GM12878 (cell line): ENCODE measurements around the gene DOCK1. TPM values are rescaled to one million over a fixed set of nuclear protein-coding genes. Genes with fewer than 3 reads are reported as not detected.

Experiments used
- ATAC-seq: fragments of 200-7000 bp; cut with Tn5 transposase; 3 replicates; pipeline ENCODE4 v1.9.1; 2020; ENCODE audit warnings: mild to moderate bottlenecking, moderate library complexity
- BruUV-seq: library from RNA; stranded (reverse); fragments of 400-500 nt; replicated peaks from 2 replicates; lab custom pipeline; 2021; lab: Mats Ljungman, UMichigan
- CTCF ChIA-PET: fragments of 300-600 bp; sonication (Branson Sonifier 250); formaldehyde crosslinking; extraction: SDS; loops from one replicate; lab custom pipeline; 2021; ENCODE audit warnings: inconsistent platforms; lab: Yijun Ruan, JAX
- POLR2A ChIA-PET: fragments of 350-600 bp; formaldehyde crosslinking; extraction: SDS; loops from one replicate; lab custom pipeline; 2021; ENCODE audit warnings: inconsistent platforms; lab: Charles Lee
- RAD21 ChIA-PET: fragments of 300-600 bp; sonication (Branson Sonifier 250); formaldehyde crosslinking; loops from one replicate; lab custom pipeline; 2023; ENCODE audit warnings: antibody characterized with exemption; ENCODE audit not compliant: unreplicated experiment; lab: Charles Lee
- SMC1A ChIA-PET: fragments of 300-600 bp; sonication (Branson Sonifier 250); formaldehyde crosslinking; loops from one replicate; lab custom pipeline; 2023; ENCODE audit not compliant: unreplicated experiment, uncharacterized antibody; lab: Charles Lee
- DNase-seq: peaks from one replicate; pipeline ENCODE4 v3.0.0-alpha.2; 2011; ENCODE audit warnings: low read depth, low spot score
- FAIRE-seq: peaks from 3 replicates; lab custom pipeline; 2011; peaks lifted over from hg19 to GRCh38; lab: Jason Lieb, UNC
- H2AFZ ChIP-seq: 2 replicates; pipeline ENCODE4 v1.6.0; 2011; ENCODE audit warnings: low read depth, low read length, control low read depth; ENCODE audit not compliant: control insufficient read depth
- H3K27ac ChIP-seq: 2 replicates; pipeline ENCODE4 v1.5.1; 2011; ENCODE audit warnings: control low read depth; ENCODE audit not compliant: control insufficient read depth, insufficient read depth
- H3K27me3 ChIP-seq, 2 experiments: replicated peaks in 1 of 2; 2 replicates each; pipeline versions ENCODE4 v1.6.0 to v1.6.1; 2011; ENCODE audit warnings: low read length in 1 of 2; ENCODE audit not compliant: control insufficient read depth in 2 of 2, insufficient read depth in 2 of 2
- H3K36me3 ChIP-seq, 2 experiments: 2 replicates each; pipeline ENCODE4 v1.5.1; 2011; ENCODE audit warnings: low read length in 1 of 2; ENCODE audit not compliant: control insufficient read depth in 2 of 2, insufficient read depth in 2 of 2
- H3K4me1 ChIP-seq: 2 replicates; pipeline ENCODE4 v1.6.1; 2011; ENCODE audit warnings: mild to moderate bottlenecking, low read length, moderate library complexity, mixed read lengths; ENCODE audit not compliant: control insufficient read depth, insufficient read depth
- H3K4me2 ChIP-seq: 2 replicates; pipeline ENCODE4 v1.6.0; 2011; ENCODE audit warnings: control low read depth; ENCODE audit not compliant: control insufficient read depth, insufficient read depth
- H3K4me3 ChIP-seq: fragments of 200-600 bp; sonication (generic); 2 replicates; pipeline ENCODE4 v1.5.1; 2016
- H3K79me2 ChIP-seq: 2 replicates; pipeline ENCODE4 v1.6.0; 2011; ENCODE audit warnings: low read length; ENCODE audit not compliant: control insufficient read depth, insufficient read depth
- H3K9ac ChIP-seq: 2 replicates; pipeline ENCODE4 v1.8.0; 2011; ENCODE audit warnings: low read length, control low read depth, mixed read lengths; ENCODE audit not compliant: control insufficient read depth, insufficient read depth
- H3K9me3 ChIP-seq: replicated peaks from 3 replicates; pipeline ENCODE4 v1.5.1; 2011; ENCODE audit warnings: mild to moderate bottlenecking, low read length; ENCODE audit not compliant: control insufficient read depth, insufficient read depth
- H4K20me1 ChIP-seq: 2 replicates; pipeline ENCODE4 v1.6.0; 2011; ENCODE audit not compliant: control insufficient read depth, insufficient read depth
- CHD2 ChIP-seq: IDR thresholded peaks from 2 replicates; pipeline ENCODE4 v1.6.1; 2011; ENCODE audit warnings: low read depth, low read length, improper control_type of control experiment, borderline replicate concordance
- GABPA ChIP-seq: IDR thresholded peaks from 2 replicates; pipeline ENCODE4 v1.6.1; 2014; ENCODE audit warnings: antibody characterized with exemption, low read depth, mild to moderate bottlenecking, inconsistent platforms
- MEF2B ChIP-seq: fragments of 450-650 bp; IDR thresholded peaks from 2 replicates; pipeline ENCODE4 v1.6.1; 2018; ENCODE audit warnings: mild to moderate bottlenecking, moderate library complexity; ENCODE audit not compliant: partially characterized antibody, poor library complexity, severe bottlenecking
- ZSCAN29 ChIP-seq: fragments of 450-650 bp; IDR thresholded peaks from 2 replicates; pipeline ENCODE4 v1.6.1; 2017; ENCODE audit warnings: mild to moderate bottlenecking, moderate library complexity
- WGBS: methylation state at CpG from one replicate; pipeline ENCODE4 v1.1.6; 2016; ENCODE audit warnings: low lambda C conversion rate; ENCODE audit not compliant: insufficient replicate concordance, insufficient coverage; ENCODE audit errors: missing lambda C conversion rate; 5-methylcytosine and 5-hydroxymethylcytosine counted together
- in situ Hi-C: fragments of 300-500 bp; cut with MboI; formaldehyde crosslinking; loops from 9 replicates; pipeline ENCODE4 v1.14.3; 2018; ENCODE audit warnings: mixed read lengths
- intact Hi-C: fragments of 100-400 bp; cut with micrococcal nuclease; formaldehyde crosslinking; loops from one replicate; pipeline ENCODE4 v1.14.2; 2022; ENCODE audit not compliant: unreplicated experiment
- polyA plus RNA-seq, 11 experiments: library from polyadenylated mRNA; depleted of rRNA in 4 of 11; unstranded in 6 of 11; stranded (reverse) in 5 of 11; fragments of >200 nt; fragmentation: Nextera tagmentation in 4 of 11; fragmentation: Illumina TruSeq in 1 of 11; extraction: Ambion mirVana in 4 of 11; extraction: Trizol in 1 of 11; gene quantifications; 1 replicate in 1 of 11; 2 replicates in 10 of 11; pipeline versions ENCODE4 v1.2.1 to v1.2.3, GENCODE V29; 2011 to 2016; ENCODE audit warnings: inconsistent platforms in 2 of 11, missing spikeins in 2 of 11, low read depth in 1 of 11
- total RNA-seq, 4 experiments: library from RNA; depleted of rRNA in 3 of 4; stranded (reverse); fragments of >200 nt in 3 of 4; fragmentation: Illumina TruSeq in 1 of 4; extraction: Trizol in 1 of 4; gene quantifications; 2 replicates each; pipeline versions ENCODE4 v1.2.1 to v1.2.3, GENCODE V29; 2013 to 2021
- TF ChIP-seq, protein P1 (sequence below): fragments of 450-650 bp; IDR thresholded peaks from 2 replicates; pipeline ENCODE4 v1.6.1; 2018; ENCODE audit warnings: borderline replicate concordance, mild to moderate bottlenecking; ENCODE audit not compliant: partially characterized antibody
- TF ChIP-seq, protein P2 (sequence below): IDR thresholded peaks from 2 replicates; pipeline ENCODE4 v1.6.1; 2011; ENCODE audit warnings: low read depth, low read length, improper control_type of control experiment, borderline replicate concordance

Gene DOCK1
- total and polyA plus RNA-seq, 10 of the 15 experiments (the other 5 are each of a cell fraction or from before 2014, with no cell fraction given), result 0.05 to 0.18 TPM; not detected in 8

DNA sequence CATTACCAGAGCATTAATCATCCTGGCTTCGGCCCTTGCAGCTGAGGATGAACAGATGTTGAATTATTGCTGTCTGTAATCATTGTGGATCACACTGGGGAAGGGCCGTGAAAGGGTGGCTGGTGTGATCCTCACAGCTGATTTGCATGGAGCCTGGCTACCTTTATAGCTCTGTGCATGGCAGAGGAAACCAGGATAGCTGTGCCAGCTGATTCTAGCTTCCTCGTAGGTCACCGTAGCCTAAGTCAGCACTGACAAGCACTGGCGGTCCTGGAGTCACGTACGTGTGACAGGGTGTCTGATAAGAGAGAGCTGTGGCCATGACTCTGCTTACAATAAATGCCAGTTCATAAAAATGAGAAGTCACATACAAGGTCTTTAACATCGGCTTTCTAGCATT lies 214.7 kb downstream of the DOCK1 start (continued):
- TF ChIP-seq MEF2B (no peak), CHD2 (no peak)
- TF ChIP-seq, all 136 proteins: peak for 0

- TF ChIP-seq ZSCAN29, result no peak
- TF ChIP-seq, protein P1, sequence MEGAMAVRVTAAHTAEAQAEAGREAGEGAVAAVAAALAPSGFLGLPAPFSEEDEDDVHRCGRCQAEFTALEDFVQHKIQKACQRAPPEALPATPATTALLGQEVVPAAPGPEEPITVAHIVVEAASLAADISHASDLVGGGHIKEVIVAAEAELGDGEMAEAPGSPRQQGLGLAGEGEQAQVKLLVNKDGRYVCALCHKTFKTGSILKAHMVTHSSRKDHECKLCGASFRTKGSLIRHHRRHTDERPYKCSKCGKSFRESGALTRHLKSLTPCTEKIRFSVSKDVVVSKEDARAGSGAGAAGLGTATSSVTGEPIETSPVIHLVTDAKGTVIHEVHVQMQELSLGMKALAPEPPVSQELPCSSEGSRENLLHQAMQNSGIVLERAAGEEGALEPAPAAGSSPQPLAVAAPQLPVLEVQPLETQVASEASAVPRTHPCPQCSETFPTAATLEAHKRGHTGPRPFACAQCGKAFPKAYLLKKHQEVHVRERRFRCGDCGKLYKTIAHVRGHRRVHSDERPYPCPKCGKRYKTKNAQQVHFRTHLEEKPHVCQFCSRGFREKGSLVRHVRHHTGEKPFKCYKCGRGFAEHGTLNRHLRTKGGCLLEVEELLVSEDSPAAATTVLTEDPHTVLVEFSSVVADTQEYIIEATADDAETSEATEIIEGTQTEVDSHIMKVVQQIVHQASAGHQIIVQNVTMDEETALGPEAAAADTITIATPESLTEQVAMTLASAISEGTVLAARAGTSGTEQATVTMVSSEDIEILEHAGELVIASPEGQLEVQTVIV, result no peak
- TF ChIP-seq GABPA, result no peak
- TF ChIP-seq, protein P2, sequence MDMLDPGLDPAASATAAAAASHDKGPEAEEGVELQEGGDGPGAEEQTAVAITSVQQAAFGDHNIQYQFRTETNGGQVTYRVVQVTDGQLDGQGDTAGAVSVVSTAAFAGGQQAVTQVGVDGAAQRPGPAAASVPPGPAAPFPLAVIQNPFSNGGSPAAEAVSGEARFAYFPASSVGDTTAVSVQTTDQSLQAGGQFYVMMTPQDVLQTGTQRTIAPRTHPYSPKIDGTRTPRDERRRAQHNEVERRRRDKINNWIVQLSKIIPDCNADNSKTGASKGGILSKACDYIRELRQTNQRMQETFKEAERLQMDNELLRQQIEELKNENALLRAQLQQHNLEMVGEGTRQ, result no peak
- SMC1A ChIA-PET, result no interaction called here
- H3K4me1 ChIP-seq, result no peaks in the 10 kb centered on the region
- ATAC-seq (no peak), DNase-seq (no peak), FAIRE-seq (no peak)
- no TSS peak for BruUV-seq
- H4K20me1 ChIP-seq, result no peaks in the 10 kb centered on the region
- in situ Hi-C loops, result no loop called here
- 9% methylated on average over 4 of the region's 4 CpGs for WGBS
- RAD21 ChIA-PET, result no interaction called here
- H3K36me3 ChIP-seq, result no peaks in the 10 kb centered on the region
- POLR2A ChIA-PET, result no interaction called here
- H3K27ac ChIP-seq, result no peak overlapping the region
- H3K9ac ChIP-seq, result no peak overlapping the region
- no peaks in the 10 kb centered on the region for H3K79me2 ChIP-seq
- intact Hi-C loops, result no loop called here
- H2AFZ ChIP-seq, result no peak overlapping the region
- no peaks in the 10 kb centered on the region for H3K27me3 ChIP-seq
- H3K4me3 ChIP-seq, result no peak overlapping the region
- CTCF ChIA-PET, result no interaction called here
- H3K9me3 ChIP-seq, result no peaks in the 10 kb centered on the region; the same call in 2 of the 3 replicates
- H3K4me2 ChIP-seq, result no peak overlapping the region
Measured at GRCh38 chr10:127122831-127123230, 217.6 kb downstream of the DOCK1 start.
